ENCODE results near the gene C3orf70.
A peak's percentile ranks its signal among the peaks of the same experiment; 100 is the strongest.

The C3orf70 gene

DNA sequence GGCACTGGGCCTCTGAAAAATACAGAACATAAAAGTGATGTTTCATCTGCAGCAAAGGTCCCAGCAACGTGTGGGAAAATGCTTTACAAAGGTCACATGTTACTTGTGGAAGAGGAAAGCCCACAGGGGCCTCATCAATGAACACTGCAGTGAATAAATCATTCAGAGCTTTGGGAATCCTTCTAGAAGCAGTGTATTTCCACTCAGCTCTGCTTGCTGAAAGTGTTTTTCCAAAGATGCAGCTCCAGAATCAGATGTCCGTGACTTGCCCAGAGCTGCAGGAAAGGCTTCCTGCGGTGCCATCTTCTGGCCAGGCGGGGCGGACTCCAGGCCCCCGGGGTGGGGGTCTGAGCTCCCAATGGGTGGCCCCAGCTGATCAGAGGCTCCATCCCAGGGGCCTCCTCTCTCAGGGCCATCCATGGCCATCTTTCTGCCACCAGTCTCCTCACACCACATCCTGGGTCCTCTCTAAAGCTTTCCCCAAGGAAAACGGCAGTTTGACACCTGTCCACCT, 81.5 kb downstream of the C3orf70 start:
- no peak overlapping the region for H3K27ac ChIP-seq (ENCODE audit: low read depth, low read length)
- no peaks in the 10 kb centered on the region for H3K9me3 ChIP-seq (ENCODE audit: control insufficient read depth in 1 of 2, low read length in 2 of 2)
- no peak overlapping the region for H3K4me3 ChIP-seq (ENCODE audit: low read depth in 1 of 2, low read length in 2 of 2)
- H3K9ac ChIP-seq (ENCODE audit: low read depth in 1 of 2, low read length in 2 of 2): no peak overlapping the region
- peaks cover 19 to 20% of the 10 kb centered on the region in 2 donors for H3K4me1 ChIP-seq (ENCODE audit: control insufficient read depth in 1 of 2, insufficient read depth in 2 of 2, low read length in 2 of 2)
- no peaks in the 10 kb centered on the region for H3K36me3 ChIP-seq (ENCODE audit: control insufficient read depth in 1 of 2, insufficient read depth in 2 of 2, low read length in 2 of 2)
- H3K27me3 ChIP-seq (ENCODE audit: control insufficient read depth in 1 of 2, insufficient read depth in 2 of 2, low read length in 2 of 2): no peaks in the 10 kb centered on the region

- peaks cover 19 to 20% of the 10 kb centered on the region in 2 donors for H3K4me1 ChIP-seq (ENCODE audit: control insufficient read depth in 1 of 2, insufficient read depth in 2 of 2, low read length in 2 of 2)
- H3K9me3 ChIP-seq (ENCODE audit: control insufficient read depth in 1 of 2, low read length in 2 of 2): no peaks in the 10 kb centered on the region
- no peak overlapping the region for H3K27ac ChIP-seq (ENCODE audit: low read depth, low read length)
- no peak overlapping the region for H3K4me3 ChIP-seq (ENCODE audit: low read depth in 1 of 2, low read length in 2 of 2)
- H3K27me3 ChIP-seq (ENCODE audit: control insufficient read depth in 1 of 2, insufficient read depth in 2 of 2, low read length in 2 of 2): no peaks in the 10 kb centered on the region
- H3K9ac ChIP-seq (ENCODE audit: low read depth in 1 of 2, low read length in 2 of 2): peak overlapping the region in 1 of 2 donors; percentile 10
- H3K36me3 ChIP-seq (ENCODE audit: control insufficient read depth in 1 of 2, insufficient read depth in 2 of 2, low read length in 2 of 2): no peaks in the 10 kb centered on the region
Observed at GRCh38 chr3:185070491-185071286, 82.2 kb downstream of the C3orf70 start.

DNA sequence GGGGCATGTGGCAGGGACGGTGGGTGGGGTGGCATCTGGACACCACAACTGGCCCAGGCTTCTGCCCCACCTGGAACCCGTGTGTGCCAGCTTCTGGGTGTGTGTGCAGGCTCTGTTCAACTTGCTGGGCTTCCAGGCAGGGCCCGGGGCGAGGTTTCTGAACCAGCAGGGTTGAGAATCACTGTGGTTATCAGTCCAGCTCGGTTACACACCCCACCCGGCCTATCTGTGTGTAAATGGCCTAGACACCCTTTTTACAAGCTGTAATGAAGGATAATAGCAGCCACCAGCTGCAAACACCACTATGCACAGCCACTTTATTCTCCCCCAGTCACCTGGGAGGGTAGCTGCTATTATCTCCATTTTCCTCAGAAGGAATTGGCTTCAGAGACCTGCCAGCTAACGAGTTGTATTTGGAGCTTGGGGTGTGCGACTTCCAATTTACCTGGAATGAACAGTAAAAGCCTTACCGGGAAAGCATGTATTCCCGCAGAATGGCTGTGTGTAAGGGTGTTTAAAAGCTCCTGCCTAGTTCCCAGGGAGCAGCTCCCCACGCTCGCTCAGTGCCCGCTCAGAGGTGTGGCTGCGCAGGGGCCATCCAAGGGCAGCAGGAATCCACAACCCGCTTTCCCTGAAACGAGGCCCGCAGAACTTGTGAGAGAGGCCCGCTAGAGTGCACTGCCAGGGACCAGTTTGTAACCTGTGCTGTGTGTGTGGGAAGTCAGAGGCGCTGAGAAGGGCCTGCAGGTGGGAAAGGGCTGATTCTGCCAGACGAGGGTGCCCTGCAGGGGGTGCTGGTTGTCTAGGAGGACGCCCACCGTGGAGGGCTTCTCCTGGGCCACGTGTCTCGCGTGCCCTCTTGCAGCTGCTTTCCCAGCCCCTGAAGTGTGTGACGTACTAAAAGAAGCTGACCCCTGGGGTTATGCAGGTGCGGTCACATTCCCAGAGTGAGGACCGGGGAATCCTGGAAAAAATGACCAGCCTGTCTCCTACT, 83.5 kb downstream of the C3orf70 start:
- Histone ChIP-seq H3K27me3 (ENCODE audit: control insufficient read depth in 1 of 2, insufficient read depth in 2 of 2, low read length in 2 of 2) (no peaks in the 10 kb centered on the region), H3K9me3 (ENCODE audit: control insufficient read depth in 1 of 2, low read length in 2 of 2) (no peaks in the 10 kb centered on the region), H3K9ac (ENCODE audit: low read depth in 1 of 2, low read length in 2 of 2) (peak overlapping the region in 1 of 2 donors; percentile 6), H3K36me3 (ENCODE audit: control insufficient read depth in 1 of 2, insufficient read depth in 2 of 2, low read length in 2 of 2) (no peaks in the 10 kb centered on the region), H3K4me3 (ENCODE audit: low read depth in 1 of 2, low read length in 2 of 2) (no peak overlapping the region), H3K27ac (ENCODE audit: low read depth, low read length) (no peak overlapping the region), H3K4me1 (ENCODE audit: control insufficient read depth in 1 of 2, insufficient read depth in 2 of 2, low read length in 2 of 2) (peaks cover 19 to 20% of the 10 kb centered on the region in 2 donors)

GRCh38 chr3:185067173-185067572, 85.7 kb downstream of the C3orf70 start:
- H3K9me3 ChIP-seq (ENCODE audit: control insufficient read depth in 1 of 2, low read length in 2 of 2): no peaks in the 10 kb centered on the region
- no peak overlapping the region for H3K27ac ChIP-seq (ENCODE audit: low read depth, low read length)
- no peak overlapping the region for H3K4me3 ChIP-seq (ENCODE audit: low read depth in 1 of 2, low read length in 2 of 2)
- no peaks in the 10 kb centered on the region for H3K27me3 ChIP-seq (ENCODE audit: control insufficient read depth in 1 of 2, insufficient read depth in 2 of 2, low read length in 2 of 2)
- peaks cover 19 to 20% of the 10 kb centered on the region in 2 donors for H3K4me1 ChIP-seq (ENCODE audit: control insufficient read depth in 1 of 2, insufficient read depth in 2 of 2, low read length in 2 of 2)
- H3K36me3 ChIP-seq (ENCODE audit: control insufficient read depth in 1 of 2, insufficient read depth in 2 of 2, low read length in 2 of 2): no peaks in the 10 kb centered on the region
- H3K9ac ChIP-seq (ENCODE audit: low read depth in 1 of 2, low read length in 2 of 2): no peak overlapping the region

GRCh38 chr3:185066251-185066650, 86.6 kb downstream of the C3orf70 start:
- Histone ChIP-seq H3K4me3 (ENCODE audit: low read depth in 1 of 2, low read length in 2 of 2) (no peak overlapping the region), H3K9me3 (ENCODE audit: control insufficient read depth in 1 of 2, low read length in 2 of 2) (no peaks in the 10 kb centered on the region), H3K9ac (ENCODE audit: low read depth in 1 of 2, low read length in 2 of 2) (no peak overlapping the region), H3K4me1 (ENCODE audit: control insufficient read depth in 1 of 2, insufficient read depth in 2 of 2, low read length in 2 of 2) (peaks cover 19 to 20% of the 10 kb centered on the region in 2 donors), H3K27ac (ENCODE audit: low read depth, low read length) (no peak overlapping the region), H3K27me3 (ENCODE audit: control insufficient read depth in 1 of 2, insufficient read depth in 2 of 2, low read length in 2 of 2) (no peaks in the 10 kb centered on the region), H3K36me3 (ENCODE audit: control insufficient read depth in 1 of 2, insufficient read depth in 2 of 2, low read length in 2 of 2) (no peaks in the 10 kb centered on the region)

DNA sequence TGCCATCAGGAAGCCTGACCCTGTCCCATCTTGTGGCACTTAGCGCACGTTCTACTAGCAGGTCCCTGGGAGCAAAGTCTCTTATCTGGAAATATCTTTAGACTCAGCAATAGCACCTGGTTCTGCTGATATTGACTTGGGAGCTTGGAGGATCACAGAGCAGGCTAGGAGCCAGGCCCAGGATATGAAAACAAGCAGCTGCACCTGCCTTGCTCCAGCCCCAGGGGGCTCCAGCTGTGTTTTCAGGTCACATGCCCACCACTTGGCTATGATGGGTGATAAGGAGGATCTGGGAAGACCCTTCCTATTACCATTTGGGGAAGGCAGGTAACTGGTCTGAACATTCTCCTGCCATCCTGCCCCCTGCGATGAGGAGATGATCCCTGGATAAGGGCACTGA, 87.8 kb downstream of the C3orf70 start:
- H3K9ac ChIP-seq (ENCODE audit: low read depth in 1 of 2, low read length in 2 of 2): no peak overlapping the region
- no peak overlapping the region for H3K27ac ChIP-seq (ENCODE audit: low read depth, low read length)

DNA sequence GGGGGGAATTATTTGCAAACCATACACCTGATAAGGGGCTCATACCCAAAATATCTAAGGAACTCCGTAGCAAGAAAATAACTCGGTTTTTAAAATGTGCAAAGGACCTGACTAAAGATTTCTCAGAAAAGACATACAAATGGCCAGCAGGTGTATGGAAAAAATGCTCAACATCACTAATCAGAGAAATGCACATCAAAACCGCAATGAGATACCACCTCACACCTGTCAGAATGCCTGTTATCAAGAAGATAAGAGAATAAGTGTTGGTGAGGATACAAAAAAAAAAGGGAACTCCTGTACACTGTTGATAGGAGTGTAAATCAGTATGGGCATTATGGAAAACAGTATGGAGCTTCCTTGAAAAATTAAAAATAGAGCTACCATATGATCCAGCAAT, 89.4 kb downstream of the C3orf70 start:
- Histone ChIP-seq H3K36me3 (ENCODE audit: control insufficient read depth in 1 of 2, insufficient read depth in 2 of 2, low read length in 2 of 2) (no peaks in the 10 kb centered on the region), H3K4me1 (ENCODE audit: control insufficient read depth in 1 of 2, insufficient read depth in 2 of 2, low read length in 2 of 2) (no peaks in the 10 kb centered on the region), H3K9ac (ENCODE audit: low read depth in 1 of 2, low read length in 2 of 2) (no peak overlapping the region), H3K4me3 (ENCODE audit: low read depth in 1 of 2, low read length in 2 of 2) (no peak overlapping the region), H3K27ac (ENCODE audit: low read depth, low read length) (no peak overlapping the region), H3K9me3 (ENCODE audit: control insufficient read depth in 1 of 2, low read length in 2 of 2) (no peaks in the 10 kb centered on the region), H3K27me3 (ENCODE audit: control insufficient read depth in 1 of 2, insufficient read depth in 2 of 2, low read length in 2 of 2) (no peaks in the 10 kb centered on the region)

More for the DNA sequence above, 87.8 kb downstream of the C3orf70 start:
- Histone ChIP-seq H3K9me3 (ENCODE audit: control insufficient read depth in 1 of 2, low read length in 2 of 2) (no peaks in the 10 kb centered on the region), H3K36me3 (ENCODE audit: control insufficient read depth in 1 of 2, insufficient read depth in 2 of 2, low read length in 2 of 2) (no peaks in the 10 kb centered on the region), H3K27me3 (ENCODE audit: control insufficient read depth in 1 of 2, insufficient read depth in 2 of 2, low read length in 2 of 2) (no peaks in the 10 kb centered on the region), H3K4me3 (ENCODE audit: low read depth in 1 of 2, low read length in 2 of 2) (no peak overlapping the region), H3K4me1 (ENCODE audit: control insufficient read depth in 1 of 2, insufficient read depth in 2 of 2, low read length in 2 of 2) (peaks cover 13 to 15% of the 10 kb centered on the region in 2 donors)

- Histone ChIP-seq H3K27me3 (ENCODE audit: control insufficient read depth in 1 of 2, insufficient read depth in 2 of 2, low read length in 2 of 2) (no peaks in the 10 kb centered on the region), H3K9ac (ENCODE audit: low read depth in 1 of 2, low read length in 2 of 2) (no peak overlapping the region), H3K4me1 (ENCODE audit: control insufficient read depth in 1 of 2, insufficient read depth in 2 of 2, low read length in 2 of 2) (no peaks in the 10 kb centered on the region), H3K4me3 (ENCODE audit: low read depth in 1 of 2, low read length in 2 of 2) (no peak overlapping the region), H3K9me3 (ENCODE audit: control insufficient read depth in 1 of 2, low read length in 2 of 2) (peaks cover 3 to 8% of the 10 kb centered on the region in 2 donors), H3K27ac (ENCODE audit: low read depth, low read length) (no peak overlapping the region), H3K36me3 (ENCODE audit: control insufficient read depth in 1 of 2, insufficient read depth in 2 of 2, low read length in 2 of 2) (no peaks in the 10 kb centered on the region)
Observed at GRCh38 chr3:185062191-185062590, 90.7 kb downstream of the C3orf70 start.

DNA sequence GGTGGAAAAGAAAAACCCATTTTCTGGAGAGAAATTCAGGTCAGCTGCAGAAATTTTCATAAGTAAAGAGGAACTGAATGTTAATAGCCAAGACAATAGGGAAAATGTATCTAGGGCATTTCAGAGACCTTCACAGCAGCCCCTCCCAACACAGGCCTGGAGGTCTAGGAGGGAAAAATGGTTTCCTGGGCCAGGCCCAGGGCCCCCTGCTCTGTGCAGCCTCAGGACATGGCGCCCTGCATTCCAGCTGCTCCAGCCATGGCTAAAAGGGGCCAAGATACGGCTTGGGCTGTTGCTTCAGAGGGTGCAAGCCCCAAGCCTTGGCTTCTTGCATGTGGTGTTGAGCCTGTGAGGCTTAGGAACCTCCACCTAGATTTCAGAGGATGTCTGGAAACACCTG, 92.2 kb downstream of the C3orf70 start:
- Histone ChIP-seq H3K9me3 (ENCODE audit: control insufficient read depth in 1 of 2, low read length in 2 of 2) (peaks cover 3 to 10% of the 10 kb centered on the region in 2 donors), H3K4me3 (ENCODE audit: low read depth in 1 of 2, low read length in 2 of 2) (no peak overlapping the region), H3K27me3 (ENCODE audit: control insufficient read depth in 1 of 2, insufficient read depth in 2 of 2, low read length in 2 of 2) (no peaks in the 10 kb centered on the region), H3K36me3 (ENCODE audit: control insufficient read depth in 1 of 2, insufficient read depth in 2 of 2, low read length in 2 of 2) (peaks cover 0 to under 1% of the 10 kb centered on the region in 2 donors), H3K4me1 (ENCODE audit: control insufficient read depth in 1 of 2, insufficient read depth in 2 of 2, low read length in 2 of 2) (no peaks in the 10 kb centered on the region), H3K27ac (ENCODE audit: low read depth, low read length) (no peak overlapping the region), H3K9ac (ENCODE audit: low read depth in 1 of 2, low read length in 2 of 2) (no peak overlapping the region)

- Histone ChIP-seq H3K9me3 (ENCODE audit: control insufficient read depth in 1 of 2, low read length in 2 of 2) (peaks cover 3 to 10% of the 10 kb centered on the region in 2 donors), H3K27me3 (ENCODE audit: control insufficient read depth in 1 of 2, insufficient read depth in 2 of 2, low read length in 2 of 2) (no peaks in the 10 kb centered on the region), H3K9ac (ENCODE audit: low read depth in 1 of 2, low read length in 2 of 2) (no peak overlapping the region), H3K36me3 (ENCODE audit: control insufficient read depth in 1 of 2, insufficient read depth in 2 of 2, low read length in 2 of 2) (peaks cover 0 to 3% of the 10 kb centered on the region in 2 donors), H3K4me1 (ENCODE audit: control insufficient read depth in 1 of 2, insufficient read depth in 2 of 2, low read length in 2 of 2) (no peaks in the 10 kb centered on the region), H3K27ac (ENCODE audit: low read depth, low read length) (no peak overlapping the region), H3K4me3 (ENCODE audit: low read depth in 1 of 2, low read length in 2 of 2) (no peak overlapping the region)
Observed at GRCh38 chr3:185059766-185060165, 93.1 kb downstream of the C3orf70 start.

Data from duodenal mucosa (tissue), 2 donors.